Psoas muscle (tissue), 8 donors: Measurements from ENCODE around the gene RPTOR. TPM values are rescaled to one million over a fixed set of nuclear protein-coding genes. Genes with fewer than 3 reads are reported as not detected.

Experiments used
- ATAC-seq, 4 donors: fragments of 200-7000 bp; cut with Tn5 transposase; one replicate each; pipeline ENCODE4 v1.9.1; 2020; ENCODE audit warnings: moderate library complexity in 3 of 4, mild to moderate bottlenecking in 2 of 4
- DNase-seq, 2 donors: peaks; one replicate each; pipeline ENCODE4 v3.0.0-alpha.2; 2020
- H3K27ac ChIP-seq: fragments of 200-600 bp; one replicate; pipeline ENCODE4 v1.8.0; 2022
- H3K27me3 ChIP-seq, 3 donors: fragments of 200-600 bp in 1 of 3; one replicate each; pipeline versions ENCODE4 v1.6.1 to v1.8.0; 2013 to 2022; ENCODE audit warnings: low read length in 2 of 3, mild to moderate bottlenecking in 2 of 3, moderate library complexity in 1 of 3; ENCODE audit not compliant: insufficient read depth in 3 of 3
- H3K36me3 ChIP-seq, 2 donors: fragments of 200-600 bp in 1 of 2; one replicate each; pipeline versions ENCODE4 v1.6.1 to v1.8.0; 2013 to 2022; ENCODE audit warnings: low read depth in 1 of 2, mild to moderate bottlenecking in 1 of 2, moderate library complexity in 1 of 2; ENCODE audit not compliant: insufficient read depth in 1 of 2
- H3K4me1 ChIP-seq: fragments of 200-600 bp; one replicate; pipeline ENCODE4 v1.8.0; 2022
- H3K4me3 ChIP-seq: fragments of 200-600 bp; one replicate; pipeline ENCODE4 v1.8.0; 2022; ENCODE audit warnings: mild to moderate bottlenecking
- H3K9me3 ChIP-seq: fragments of 200-600 bp; one replicate; pipeline ENCODE4 v1.8.0; 2022
- WGBS, 3 donors: extraction: QIAGEN DNeasy Blood & Tissue Kit; methylation state at CpG; one replicate each; pipeline versions ENCODE4 v1.1.6 to v1.1.7; 2013; 5-methylcytosine and 5-hydroxymethylcytosine counted together
- intact Hi-C, 2 donors: fragments of 100-400 bp; cut with DNase I; formaldehyde crosslinking; loops; one replicate each; pipeline versions ENCODE4 v1.11.0 to v1.14.2; 2022
- polyA plus RNA-seq, 3 donors: library from polyadenylated mRNA; stranded (reverse); fragments of 200-250 nt; gene quantifications; one replicate each; pipeline ENCODE4 v1.2.3, GENCODE V29; 2013
- total RNA-seq, 4 donors: library from RNA; stranded (reverse); fragmentation: NEBNext Ultra II Directional in 2 of 4; extraction: Animal tissue kit (Norgen Biotek cat#: 25700) in 2 of 4; gene quantifications; one replicate each; pipeline versions ENCODE4 v1.2.1 to v1.2.4, GENCODE V29; 2021 to 2023
- TF ChIP-seq, protein P1 (sequence below): fragments of 200-600 bp; IDR thresholded peaks from one replicate; pipeline ENCODE4 v1.8.0; 2022; ENCODE audit warnings: antibody characterized with exemption
- donor health status: healthy with polysubstance abuse.
- donor health status: DM: no; HTN: no; CAD: no; lungs with moderate emphysema.
- donor health status: Bipolar disorder and iron deficiency.
- donor health status: healthy.
- donor health status: DM: yes; HTN: yes; CAD: no.
- donor health status: DM: no; HTN: no; CAD: no.
- donor health status: DM: no; HTN: no; CAD: no.
- donor health status: DM: yes; HTN: yes; CAD: no.

RPTOR gene
- total and polyA plus RNA-seq, 7 donors: 13.6 to 82.2 (median 32.5) TPM

DNA sequence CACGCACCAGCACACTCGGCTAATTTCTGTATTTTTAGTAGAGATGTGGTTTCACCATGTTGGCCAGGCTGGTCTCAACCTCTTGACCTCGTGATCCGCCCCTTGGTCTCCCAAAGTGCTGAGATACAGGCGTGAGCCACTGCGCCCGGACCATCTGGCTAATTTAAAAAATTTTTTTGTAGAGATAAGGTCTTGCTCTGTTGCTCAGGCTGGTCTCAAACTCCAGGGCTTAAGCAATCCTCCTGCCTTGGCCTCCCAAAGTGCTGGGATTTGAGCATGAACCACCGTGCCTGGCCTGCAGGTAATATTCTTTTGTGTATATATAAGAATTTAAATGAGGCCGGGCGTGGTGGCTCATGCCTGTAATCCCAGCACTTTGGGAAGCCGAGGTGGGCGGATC, 115.0 kb downstream of the RPTOR start:
- Histone ChIP-seq H3K4me3 (no peak overlapping the region), H3K36me3 (no peaks in the 10 kb centered on the region), H3K9me3 (peaks cover 6% of the 10 kb centered on the region), H3K27ac (no peak overlapping the region), H3K27me3 (no peaks in the 10 kb centered on the region), H3K4me1 (no peaks in the 10 kb centered on the region)
- 95 to 98% (median 96%) methylated on average over 12 of the region's 12 CpGs for WGBS, 3 donors
- intact Hi-C loops: no loop called here
- TF ChIP-seq, protein P1, sequence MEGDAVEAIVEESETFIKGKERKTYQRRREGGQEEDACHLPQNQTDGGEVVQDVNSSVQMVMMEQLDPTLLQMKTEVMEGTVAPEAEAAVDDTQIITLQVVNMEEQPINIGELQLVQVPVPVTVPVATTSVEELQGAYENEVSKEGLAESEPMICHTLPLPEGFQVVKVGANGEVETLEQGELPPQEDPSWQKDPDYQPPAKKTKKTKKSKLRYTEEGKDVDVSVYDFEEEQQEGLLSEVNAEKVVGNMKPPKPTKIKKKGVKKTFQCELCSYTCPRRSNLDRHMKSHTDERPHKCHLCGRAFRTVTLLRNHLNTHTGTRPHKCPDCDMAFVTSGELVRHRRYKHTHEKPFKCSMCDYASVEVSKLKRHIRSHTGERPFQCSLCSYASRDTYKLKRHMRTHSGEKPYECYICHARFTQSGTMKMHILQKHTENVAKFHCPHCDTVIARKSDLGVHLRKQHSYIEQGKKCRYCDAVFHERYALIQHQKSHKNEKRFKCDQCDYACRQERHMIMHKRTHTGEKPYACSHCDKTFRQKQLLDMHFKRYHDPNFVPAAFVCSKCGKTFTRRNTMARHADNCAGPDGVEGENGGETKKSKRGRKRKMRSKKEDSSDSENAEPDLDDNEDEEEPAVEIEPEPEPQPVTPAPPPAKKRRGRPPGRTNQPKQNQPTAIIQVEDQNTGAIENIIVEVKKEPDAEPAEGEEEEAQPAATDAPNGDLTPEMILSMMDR: no peak
- DNase-seq (peak in 1 of 2 donors; percentile 22), ATAC-seq (no peak)

DNA sequence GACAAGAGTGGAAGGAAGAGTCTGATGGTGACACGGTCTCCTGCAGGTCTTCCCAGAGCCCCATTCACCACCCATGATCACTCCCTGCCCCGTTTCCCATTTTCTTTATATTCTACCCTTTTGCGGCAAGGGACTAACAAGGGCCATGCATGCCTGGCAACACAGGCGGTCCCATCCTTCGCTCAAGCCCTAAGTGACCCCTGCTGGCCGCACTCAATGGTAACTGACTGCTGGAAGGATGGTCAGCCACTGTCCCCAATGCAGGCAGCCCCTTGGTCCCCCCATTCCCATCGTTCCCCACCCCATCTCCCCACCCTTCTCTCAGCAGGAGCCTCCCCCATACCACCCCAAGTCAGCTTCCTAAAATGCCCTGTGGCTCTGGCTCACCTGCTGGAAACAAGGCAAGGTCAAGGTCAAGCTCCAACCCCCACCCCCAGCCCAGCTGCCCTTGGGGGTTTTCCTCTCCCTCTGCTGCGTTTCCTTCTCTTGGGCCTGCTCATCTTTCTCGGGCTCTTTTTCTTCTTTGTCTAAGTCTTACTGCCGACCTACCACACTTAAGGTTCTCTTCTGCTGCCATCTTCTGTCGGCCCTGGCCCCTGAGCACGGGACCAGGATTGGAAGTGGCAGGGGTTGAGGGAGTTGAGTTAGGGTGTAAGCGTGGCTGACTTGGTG, 116.0 kb downstream of the RPTOR start:
- H3K27ac ChIP-seq: no peak overlapping the region
- DNase-seq (peak in 1 of 2 donors; percentile 26), ATAC-seq (peak in 1 of 4 donors; percentile 14)
- TF ChIP-seq, protein P1: no peak
- intact Hi-C loops: no loop called here
- H3K4me1 ChIP-seq: no peaks in the 10 kb centered on the region
- H3K36me3 ChIP-seq: no peaks in the 10 kb centered on the region
- peaks cover 6% of the 10 kb centered on the region for H3K9me3 ChIP-seq
- 92 to 95% (median 92%) methylated on average over 13 of the region's 13 CpGs for WGBS, 3 donors
- H3K4me3 ChIP-seq: no peak overlapping the region
- no peaks in the 10 kb centered on the region for H3K27me3 ChIP-seq

DNA sequence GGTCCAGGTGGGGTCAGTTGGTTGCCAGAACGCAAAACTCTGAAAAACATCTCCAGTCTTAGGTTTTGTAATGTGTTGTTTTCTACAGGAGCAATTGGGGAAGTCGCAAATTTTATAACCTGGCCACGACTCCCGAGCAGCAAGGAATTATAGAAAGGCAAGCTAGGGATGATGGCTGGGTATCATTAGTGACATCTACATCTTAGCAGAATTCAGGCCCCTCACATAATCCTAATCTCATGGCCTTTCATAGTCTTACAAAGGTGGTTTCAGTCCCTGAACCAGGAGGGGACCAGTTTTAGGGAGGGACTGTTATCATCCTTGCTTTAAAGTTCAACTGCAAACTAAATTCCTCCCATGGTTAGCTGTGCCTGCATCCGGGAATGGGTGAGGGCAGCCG, 117.9 kb downstream of the RPTOR start:
- peaks cover under 1% of the 10 kb centered on the region for H3K9me3 ChIP-seq
- no peak overlapping the region for H3K4me3 ChIP-seq
- no peaks in the 10 kb centered on the region for H3K36me3 ChIP-seq
- intact Hi-C loops: no loop called here
- no peaks in the 10 kb centered on the region for H3K27me3 ChIP-seq
- no peaks in the 10 kb centered on the region for H3K4me1 ChIP-seq
- no peak overlapping the region for H3K27ac ChIP-seq
- DNase-seq: no peak
- 80 to 90% (median 86%) methylated on average over 6 of the region's 6 CpGs for WGBS, 3 donors
- ATAC-seq: no peak
- TF ChIP-seq, protein P1: no peak

DNA sequence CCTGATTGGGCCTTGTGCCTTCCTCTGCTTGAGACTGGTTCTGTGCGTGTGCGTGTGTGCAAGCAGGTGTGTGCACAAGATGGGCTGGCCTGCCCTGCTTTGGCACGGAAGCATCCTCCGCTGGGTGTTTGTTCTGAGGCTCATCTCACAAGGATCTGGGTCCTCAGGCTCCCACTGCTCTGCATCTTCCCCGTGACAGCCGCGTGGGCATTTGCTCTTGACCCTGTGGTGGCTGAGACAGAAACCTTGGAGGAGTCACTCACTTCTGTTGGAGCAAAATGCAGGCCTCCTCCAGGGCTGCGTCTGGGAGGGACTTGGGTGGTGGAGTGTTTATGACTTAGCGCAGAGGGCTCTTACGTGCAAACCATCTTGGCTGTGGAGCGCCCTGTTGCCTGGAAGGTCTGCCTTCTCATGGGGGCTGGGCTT, 119.2 kb downstream of the RPTOR start:
- TF ChIP-seq, protein P1: no peak
- Histone ChIP-seq H3K36me3 (no peaks in the 10 kb centered on the region), H3K27me3 (no peaks in the 10 kb centered on the region), H3K4me3 (no peak overlapping the region), H3K27ac (no peak overlapping the region), H3K4me1 (no peaks in the 10 kb centered on the region), H3K9me3 (no peaks in the 10 kb centered on the region)
- intact Hi-C loops: no loop called here
- WGBS, 3 donors: 69 to 75% (median 73%) methylated on average over 11 of the region's 11 CpGs
- ATAC-seq: peak in 3 of 4 donors; percentile 41 to 72 (median 57)
- DNase-seq: peak; percentile 30 to 56
